SK-N-MC (cell line): ENCODE measurements around the gene ERC2.

Experiments
- DNase-seq: peaks from one replicate; pipeline ENCODE4 v3.0.0-alpha.2; 2011; ENCODE audit warnings: low read depth, low spot score
- H3K27ac ChIP-seq: fragments of 200-600 bp; sonication (generic); 2 replicates; pipeline ENCODE4 v1.5.1; 2016; ENCODE audit warnings: mixed run types
- H3K36me3 ChIP-seq: fragments of 200-600 bp; sonication (generic); 2 replicates; pipeline ENCODE4 v1.6.1; 2017; ENCODE audit warnings: antibody characterized with exemption, low read length, mixed read lengths; ENCODE audit not compliant: insufficient read depth
- H3K4me3 ChIP-seq: fragments of 200-600 bp; sonication (generic); 2 replicates; pipeline ENCODE4 v1.5.1; 2016
- H3K9ac ChIP-seq: fragments of 200-600 bp; sonication (generic); 2 replicates; pipeline ENCODE4 v1.8.0; 2017; ENCODE audit warnings: mixed run types, mixed read lengths; ENCODE audit not compliant: insufficient read length
- H3K9me3 ChIP-seq: fragments of 200-600 bp; sonication (generic); 2 replicates; pipeline ENCODE4 v1.6.1; 2017; ENCODE audit warnings: low read depth, mild to moderate bottlenecking, antibody characterized with exemption, low read length, moderate library complexity, mixed read lengths
- EZH2 ChIP-seq: fragments of 200-600 bp; sonication (generic); IDR thresholded peaks from one replicate; pipeline ENCODE4 v1.6.1; 2017; ENCODE audit warnings: antibody characterized with exemption
- FOXP2 ChIP-seq: optimal IDR thresholded peaks from 2 replicates; pipeline ENCODE3; 2011; ENCODE audit warnings: mild to moderate bottlenecking, moderate library complexity; ENCODE audit not compliant: insufficient read depth; ENCODE audit errors: extremely low read length, control extremely low read depth
- POLR2AphosphoS5 ChIP-seq: IDR thresholded peaks from 2 replicates; pipeline ENCODE4 v1.6.1; 2012; ENCODE audit warnings: mild to moderate bottlenecking, low read depth, low read length, borderline replicate concordance

ERC2 gene

GRCh38 chr3:55875113-55875512 lies 593.2 kb downstream of the ERC2 start:
- H3K36me3 ChIP-seq, result no peaks in the 10 kb centered on the region
- H3K4me3 ChIP-seq, result no peak overlapping the region
- no peak for DNase-seq
- TF ChIP-seq POLR2AphosphoS5 (no peak), EZH2 (no peak), FOXP2 (no peak)
- no peaks in the 10 kb centered on the region for H3K9me3 ChIP-seq
- H3K9ac ChIP-seq, result no peak overlapping the region
- no peak overlapping the region for H3K27ac ChIP-seq

GRCh38 chr3:55873523-55874254 lies 594.6 kb downstream of the ERC2 start:
- Histone ChIP-seq H3K27ac (no peak overlapping the region), H3K4me3 (no peak overlapping the region), H3K36me3 (no peaks in the 10 kb centered on the region), H3K9ac (no peak overlapping the region), H3K9me3 (no peaks in the 10 kb centered on the region)
- TF ChIP-seq EZH2, result no peak
- TF ChIP-seq POLR2AphosphoS5, result no peak
- no peak for TF ChIP-seq FOXP2
- DNase-seq, result no peak

- no peaks in the 10 kb centered on the region for H3K9me3 ChIP-seq
- no peak for TF ChIP-seq POLR2AphosphoS5
- no peak for TF ChIP-seq FOXP2
- TF ChIP-seq EZH2, result no peak
- no peak overlapping the region for H3K4me3 ChIP-seq
- DNase-seq, result no peak
- H3K36me3 ChIP-seq, result no peaks in the 10 kb centered on the region
- no peak overlapping the region for H3K27ac ChIP-seq
- no peak overlapping the region for H3K9ac ChIP-seq
Measured at GRCh38 chr3:55870594-55870993, 597.7 kb downstream of the ERC2 start.

DNA sequence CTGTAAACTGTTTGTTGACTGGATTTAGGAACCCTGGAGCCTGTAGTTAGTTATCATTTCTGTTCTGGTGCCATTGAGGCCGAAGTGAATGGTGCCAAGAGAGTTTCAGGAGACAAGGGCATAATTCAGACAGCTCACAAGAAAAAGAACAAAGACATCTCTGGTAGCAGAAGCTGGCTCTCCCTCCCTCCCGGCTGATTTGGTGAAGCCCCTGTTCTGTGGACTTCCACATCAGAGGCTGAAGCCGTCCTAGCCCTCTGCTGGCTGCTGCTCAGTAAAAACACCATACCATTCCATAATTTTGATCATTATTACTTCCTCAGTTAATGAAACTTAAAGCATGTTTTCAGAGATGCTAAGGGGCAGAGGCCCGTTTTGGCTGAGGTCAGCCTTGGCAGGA lies 599.9 kb downstream of the ERC2 start:
- Histone ChIP-seq H3K9me3 (no peaks in the 10 kb centered on the region), H3K27ac (no peak overlapping the region), H3K36me3 (no peaks in the 10 kb centered on the region), H3K4me3 (no peak overlapping the region), H3K9ac (no peak overlapping the region)
- no peak for DNase-seq
- no peak for TF ChIP-seq EZH2
- no peak for TF ChIP-seq POLR2AphosphoS5
- no peak for TF ChIP-seq FOXP2

GRCh38 chr3:55863028-55863427 lies 605.2 kb downstream of the ERC2 start:
- Histone ChIP-seq H3K36me3 (no peaks in the 10 kb centered on the region), H3K9me3 (no peaks in the 10 kb centered on the region), H3K9ac (no peak overlapping the region), H3K4me3 (no peak overlapping the region), H3K27ac (no peak overlapping the region)
- TF ChIP-seq EZH2 (no peak), POLR2AphosphoS5 (no peak), FOXP2 (no peak)
- no peak for DNase-seq

DNA sequence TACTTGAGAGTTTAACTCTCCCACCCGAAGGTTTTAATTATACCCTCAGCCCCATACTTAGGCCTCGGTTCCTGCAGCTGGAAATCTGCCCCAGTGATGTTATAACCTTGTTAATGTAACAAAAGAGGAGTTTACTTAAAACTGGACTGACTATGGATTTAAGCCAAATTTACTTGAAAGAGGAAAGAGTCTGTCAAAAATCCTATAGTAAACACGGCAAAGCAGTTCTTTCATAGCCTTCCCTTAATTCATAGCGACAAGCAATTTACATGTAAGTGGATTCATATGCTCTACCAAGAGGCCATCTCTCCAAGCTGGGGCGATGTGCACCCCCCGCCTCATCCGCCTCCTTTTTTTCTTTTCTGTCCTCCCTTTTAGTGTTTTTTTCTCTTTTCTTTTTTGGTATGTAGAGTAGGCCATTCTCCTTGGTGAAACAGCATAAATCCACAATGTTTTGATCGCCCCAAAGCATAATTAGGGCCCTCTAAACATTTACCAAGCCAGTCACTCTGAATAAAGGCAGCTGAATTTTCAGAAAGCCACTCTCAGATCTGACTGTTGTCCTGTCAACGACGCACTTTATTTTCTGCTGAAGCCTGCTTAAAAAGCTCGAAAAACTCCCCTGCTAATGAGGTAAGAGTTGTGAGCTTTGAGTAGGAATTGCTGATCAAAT lies 608.1 kb downstream of the ERC2 start:
- TF ChIP-seq EZH2 (no peak), POLR2AphosphoS5 (no peak), FOXP2 (no peak)
- Histone ChIP-seq H3K4me3 (no peak overlapping the region), H3K9ac (no peak overlapping the region), H3K36me3 (no peaks in the 10 kb centered on the region), H3K9me3 (no peaks in the 10 kb centered on the region), H3K27ac (no peak overlapping the region; the same call in 1 of the 2 replicates)
- no peak for DNase-seq

DNA sequence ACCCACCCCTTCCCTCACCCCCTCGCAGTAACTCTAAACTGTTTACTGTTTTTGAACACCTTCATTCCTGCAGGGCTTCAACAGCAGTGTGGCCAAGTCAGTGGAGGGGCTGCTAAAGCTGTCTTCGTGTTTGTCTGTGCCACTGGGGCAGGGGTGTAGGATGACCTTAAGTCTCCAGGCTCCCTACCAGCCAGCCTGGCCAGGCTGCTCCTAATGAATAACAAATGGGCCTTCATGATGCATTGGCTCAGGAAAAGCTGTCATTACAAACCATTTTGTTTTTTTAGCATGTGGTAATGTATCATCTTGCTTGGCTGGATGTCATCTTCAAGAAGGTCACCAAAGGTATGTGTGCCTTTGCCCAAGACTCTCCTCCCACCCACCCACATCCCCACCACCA lies 609.0 kb downstream of the ERC2 start:
- DNase-seq, result no peak
- H3K36me3 ChIP-seq, result no peaks in the 10 kb centered on the region
- H3K9ac ChIP-seq, result no peak overlapping the region
- H3K27ac ChIP-seq, result no peak overlapping the region
- no peaks in the 10 kb centered on the region for H3K9me3 ChIP-seq
- TF ChIP-seq FOXP2, result no peak
- TF ChIP-seq EZH2, result no peak
- no peak for TF ChIP-seq POLR2AphosphoS5
- no peak overlapping the region for H3K4me3 ChIP-seq

DNA sequence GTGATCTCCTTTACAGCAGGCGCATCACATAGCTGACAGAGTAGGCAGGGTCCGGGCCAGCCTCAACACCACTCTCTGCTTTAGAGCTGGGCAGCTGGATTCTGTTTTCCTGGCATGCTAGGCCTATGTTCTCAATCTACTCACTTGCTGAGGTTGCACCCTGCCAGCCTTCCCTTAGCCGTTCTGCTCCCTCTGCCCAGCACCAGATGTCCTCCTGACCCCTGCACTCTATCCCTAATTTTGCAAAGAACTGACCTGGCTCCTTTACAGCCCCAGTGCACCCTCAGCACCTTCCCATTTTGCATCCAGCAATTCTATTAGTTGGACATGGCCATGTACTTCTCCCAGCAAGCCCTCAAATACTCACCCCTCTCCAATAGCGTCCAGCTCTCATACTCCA lies 609.5 kb downstream of the ERC2 start:
- H3K9ac ChIP-seq, result no peak overlapping the region
- no peaks in the 10 kb centered on the region for H3K36me3 ChIP-seq
- no peak overlapping the region for H3K4me3 ChIP-seq
- H3K27ac ChIP-seq, result no peak overlapping the region
- TF ChIP-seq EZH2, result no peak
- TF ChIP-seq POLR2AphosphoS5, result no peak
- TF ChIP-seq FOXP2, result no peak
- H3K9me3 ChIP-seq, result no peaks in the 10 kb centered on the region
- DNase-seq, result no peak

DNA sequence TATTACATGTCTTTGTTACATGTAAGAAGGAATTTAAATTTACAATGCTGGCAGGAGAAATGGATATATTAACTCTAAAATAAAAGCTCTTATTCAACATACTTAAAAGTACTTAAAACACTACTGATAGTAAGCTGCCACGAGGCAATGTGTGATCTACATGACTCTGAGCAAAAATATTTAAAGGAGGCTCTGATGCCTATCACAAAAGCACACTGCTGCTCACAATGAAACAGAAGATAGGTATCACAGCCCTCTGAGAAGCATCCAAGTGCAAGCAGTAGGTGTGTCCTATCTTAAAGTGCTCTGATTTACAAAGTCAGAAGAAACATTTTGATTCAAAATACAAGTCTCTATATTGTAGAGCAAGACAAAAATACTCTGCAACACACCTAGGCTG lies 610.0 kb downstream of the ERC2 start:
- TF ChIP-seq FOXP2 (no peak), EZH2 (no peak), POLR2AphosphoS5 (no peak)
- no peak overlapping the region for H3K9ac ChIP-seq
- H3K27ac ChIP-seq, result no peak overlapping the region
- no peaks in the 10 kb centered on the region for H3K36me3 ChIP-seq
- no peaks in the 10 kb centered on the region for H3K9me3 ChIP-seq
- no peak for DNase-seq
- H3K4me3 ChIP-seq, result no peak overlapping the region
